Muscle of arm (tissue), 12 donors: Measurements from ENCODE around the gene MED13L. TPM values are rescaled to one million over a fixed set of nuclear protein-coding genes. Genes with fewer than 3 reads are reported as not detected.
"Not testable (repeated sequence)": the region's sequence is repeated elsewhere in the genome, so short reads cannot be mapped to it uniquely, and the experiment has no call there.

Experiments used
- DNase-seq: peaks from one replicate; pipeline ENCODE4 v3.0.0-alpha.2; 2013
- polyA plus RNA-seq, 12 donors: library from polyadenylated mRNA; unstranded; fragments of 120-200 nt; gene quantifications; one replicate each; pipeline ENCODE4 v1.2.1, GENCODE V29; 2013; ENCODE audit not compliant: insufficient read length in 12 of 12

Gene MED13L
- polyA plus RNA-seq, 12 donors: 44.9 to 66.0 (median 55.5) TPM; not detected in 1

DNA sequence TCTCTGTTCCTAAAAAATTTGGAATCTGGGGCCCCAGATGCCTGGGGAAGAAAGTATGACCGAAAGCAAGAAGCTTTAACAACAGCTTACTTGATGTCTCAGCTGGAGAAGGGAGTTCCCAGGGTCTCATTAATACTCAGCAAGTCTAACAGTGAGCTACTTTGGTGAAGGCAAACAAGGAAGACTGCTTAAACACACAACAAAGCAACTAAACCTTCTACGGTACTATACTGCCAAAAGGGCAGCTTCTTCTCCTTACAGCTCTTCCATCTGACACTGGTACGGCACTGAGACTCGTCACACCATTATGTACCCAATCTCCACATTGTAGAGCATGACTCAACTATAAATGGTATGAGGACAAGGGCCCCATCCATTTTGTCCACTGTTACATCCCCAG is 213.0 kb downstream of the MED13L start:
- no peak for DNase-seq

DNA sequence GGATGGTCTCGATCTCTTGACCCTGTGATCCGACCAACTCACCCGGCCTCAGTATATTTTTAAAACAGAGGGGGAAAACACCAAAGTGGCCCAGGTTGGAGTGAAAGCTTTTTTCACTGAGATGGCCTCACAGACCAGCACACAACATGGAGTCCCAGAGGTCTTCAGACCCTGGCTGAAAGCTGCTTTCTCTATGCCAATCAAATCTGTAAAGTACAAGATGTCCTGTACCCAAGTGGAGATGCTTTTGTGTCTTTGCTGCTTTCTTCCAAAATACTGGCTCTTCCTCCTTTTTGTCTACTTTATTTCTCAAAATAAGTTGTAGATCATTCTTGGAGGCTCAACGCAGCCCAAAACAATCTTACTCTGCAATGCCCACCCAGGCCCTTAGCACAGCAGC is 214.8 kb downstream of the MED13L start:
- no peak for DNase-seq

- DNase-seq: no peak
Measured at GRCh38 chr12:116060764-116061163, 216.7 kb downstream of the MED13L start.

DNA sequence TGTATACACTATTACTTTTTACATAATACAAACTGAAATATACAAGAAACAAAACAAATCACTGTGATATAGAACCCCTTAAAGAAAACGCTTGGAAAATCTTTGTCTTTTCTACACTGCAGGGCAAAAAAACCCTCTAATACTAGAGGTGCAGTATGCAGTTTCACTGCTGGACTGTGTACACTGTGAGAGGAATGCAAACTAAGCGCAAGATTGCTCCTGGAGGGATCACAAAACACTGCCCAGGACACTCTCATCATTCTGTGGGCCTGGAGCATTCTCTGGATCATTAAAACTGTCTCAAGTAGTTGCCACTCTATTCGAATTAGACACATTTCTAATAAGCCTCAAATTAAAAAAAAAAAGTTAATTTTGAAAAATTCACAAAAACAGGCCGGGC is 217.6 kb downstream of the MED13L start:
- no peak for DNase-seq

- no peak for DNase-seq
Measured at GRCh38 chr12:116058574-116058973, 218.9 kb downstream of the MED13L start.

- DNase-seq: no peak
Measured at GRCh38 chr12:116057356-116057755, 220.1 kb downstream of the MED13L start.

DNA sequence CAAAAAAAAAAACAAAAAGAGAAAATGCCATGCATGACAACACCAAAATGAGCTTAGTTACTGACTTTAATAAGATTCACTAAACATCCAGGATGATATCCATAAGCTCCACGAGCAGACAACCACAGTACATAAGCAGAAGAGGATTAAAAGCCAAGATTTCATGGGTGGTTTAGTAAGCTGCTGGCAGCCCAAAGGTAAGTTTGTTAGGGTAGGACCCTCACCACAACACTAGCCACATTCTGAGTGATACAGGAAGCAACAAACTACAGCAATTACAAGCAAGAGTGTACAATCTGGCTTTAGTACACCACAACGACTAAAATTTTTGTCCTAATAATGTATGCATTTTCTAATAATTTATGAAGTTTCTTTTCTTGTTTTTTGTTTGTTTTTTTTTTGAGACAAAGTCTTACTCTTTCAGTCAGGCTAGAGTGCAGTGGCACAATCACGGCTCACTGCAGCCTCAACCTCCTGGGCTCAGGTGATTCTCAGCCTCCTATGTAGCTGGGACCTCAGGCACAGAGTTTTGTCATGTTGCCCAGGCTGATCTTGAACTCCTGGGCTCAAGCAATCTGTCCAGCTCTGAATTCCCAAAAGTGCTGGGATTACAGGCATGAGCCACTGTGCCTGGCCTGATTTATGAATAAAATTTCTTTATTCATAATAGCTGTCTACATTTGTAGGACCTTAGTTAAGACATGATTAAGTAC is 221.4 kb downstream of the MED13L start:
- no peak for DNase-seq

GRCh38 chr12:116054280-116054679 is 223.2 kb downstream of the MED13L start:
- DNase-seq: no peak

DNA sequence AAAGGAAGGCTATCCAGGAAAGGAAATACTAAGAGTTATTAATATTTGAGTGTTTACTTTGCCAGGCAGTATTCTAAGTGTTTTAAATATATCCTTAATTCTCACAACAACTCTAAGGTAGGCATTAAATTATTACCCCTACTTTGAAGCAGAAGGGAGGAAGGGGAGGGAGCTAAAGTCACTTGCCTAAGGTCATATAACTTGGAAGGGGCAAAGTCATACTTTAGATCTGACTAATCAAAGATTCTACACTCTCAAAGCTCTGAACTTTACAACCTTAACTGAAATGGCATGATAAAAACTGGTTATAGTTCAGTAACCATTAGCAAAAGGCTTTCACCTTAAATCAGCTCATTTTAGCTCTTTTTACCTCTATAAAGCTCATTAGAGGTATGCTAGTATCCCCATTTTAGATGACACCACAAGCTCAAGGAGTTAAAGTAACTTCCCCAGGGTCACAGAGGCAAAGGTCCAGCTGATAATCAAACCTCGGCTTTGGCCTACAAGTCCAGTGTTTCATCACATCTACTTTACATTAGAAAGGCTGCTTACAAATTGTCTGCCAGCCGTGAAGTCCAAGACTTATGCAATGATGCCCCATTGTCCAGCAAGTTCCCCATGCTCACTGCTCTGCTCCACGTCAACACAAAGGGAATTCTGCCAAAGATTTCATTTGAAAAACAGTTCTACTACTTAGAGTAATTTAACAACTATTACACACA is 223.9 kb downstream of the MED13L start:
- peak; percentile 21 for DNase-seq

GRCh38 chr12:116050275-116050674 is 227.2 kb downstream of the MED13L start:
- no peak for DNase-seq

DNA sequence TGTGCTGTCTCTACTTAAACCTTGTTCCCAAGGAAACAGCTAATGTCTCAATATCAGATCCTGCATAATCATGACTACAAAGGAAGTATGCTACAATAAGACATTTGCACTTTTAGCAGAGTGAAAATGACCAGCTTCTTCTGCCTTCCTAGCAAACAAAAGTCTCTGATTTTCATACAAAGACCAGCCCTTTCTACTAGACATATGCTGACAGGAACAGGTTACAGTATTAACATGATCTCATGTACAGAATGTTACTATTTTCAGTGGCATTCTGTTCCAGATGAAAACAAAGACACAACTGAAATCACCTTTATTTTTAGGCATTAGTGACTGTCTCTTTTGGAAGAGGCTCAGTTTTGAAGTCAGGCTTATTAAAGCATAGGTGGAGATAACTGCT is 228.6 kb downstream of the MED13L start:
- no peak for DNase-seq

GRCh38 chr12:116046039-116046438 is 231.5 kb downstream of the MED13L start:
- no peak for DNase-seq

- DNase-seq: no peak
Measured at GRCh38 chr12:116045150-116045549, 232.3 kb downstream of the MED13L start.

DNA sequence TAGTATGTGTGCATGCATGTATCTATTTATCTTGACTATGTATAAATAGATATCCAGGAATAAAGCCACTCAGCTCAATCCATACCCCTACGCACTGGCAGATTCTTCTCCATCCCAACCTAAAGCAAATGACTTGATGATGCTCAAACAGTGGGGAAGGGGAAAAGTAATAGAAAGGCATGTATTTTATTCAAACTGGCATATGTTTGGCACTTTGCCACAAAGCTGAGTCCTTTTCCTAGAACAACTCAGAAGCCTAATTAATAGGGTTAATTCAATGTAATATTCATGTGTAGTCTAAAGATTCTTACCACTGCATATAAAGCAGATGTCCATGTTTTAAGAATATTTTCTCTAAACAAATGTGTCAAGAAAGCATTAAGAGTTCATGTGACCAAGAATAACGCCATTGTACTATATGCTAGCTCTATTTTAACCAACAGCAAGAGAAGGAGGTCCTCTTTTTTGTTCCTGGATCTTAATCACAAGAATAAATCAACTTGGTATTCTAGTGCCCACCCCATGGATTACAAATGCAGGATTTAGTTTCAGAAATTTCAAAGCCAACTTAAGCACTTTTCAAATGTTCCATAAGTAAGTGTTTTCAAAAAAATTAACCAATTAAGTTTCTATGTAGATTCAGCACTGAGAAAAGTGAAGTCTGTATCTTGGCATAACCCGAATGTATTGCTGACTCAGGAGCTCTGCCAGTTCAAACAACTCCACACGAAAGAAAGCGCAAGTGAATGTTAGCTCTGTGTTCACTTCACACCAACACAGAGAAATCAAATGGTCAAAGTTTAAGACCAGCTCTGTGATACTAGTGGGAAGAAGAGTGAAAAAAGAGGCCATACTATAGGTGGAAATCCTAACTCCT is 233.6 kb downstream of the MED13L start:
- no peak for DNase-seq

- DNase-seq: no peak
Measured at GRCh38 chr12:116040402-116040801, 237.1 kb downstream of the MED13L start.

DNA sequence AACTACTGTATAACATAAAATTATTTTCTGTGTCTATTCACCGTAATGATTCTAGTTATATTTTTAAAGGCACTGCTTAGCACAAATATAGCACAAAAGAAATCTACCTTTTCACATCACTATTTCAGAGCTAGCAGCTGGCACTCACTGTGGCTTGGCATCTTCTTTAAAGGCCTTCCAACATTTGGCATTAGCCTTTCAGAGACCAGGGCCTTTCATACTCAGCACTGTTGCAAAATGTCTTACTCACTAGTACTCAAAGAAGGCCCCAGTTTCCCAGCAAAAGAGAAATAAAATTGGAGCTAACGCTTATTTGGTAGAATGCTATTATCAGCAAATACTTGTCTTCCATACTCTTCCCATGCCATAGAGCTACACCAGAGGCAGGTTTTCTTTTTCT is 238.4 kb downstream of the MED13L start:
- DNase-seq: no peak

DNA sequence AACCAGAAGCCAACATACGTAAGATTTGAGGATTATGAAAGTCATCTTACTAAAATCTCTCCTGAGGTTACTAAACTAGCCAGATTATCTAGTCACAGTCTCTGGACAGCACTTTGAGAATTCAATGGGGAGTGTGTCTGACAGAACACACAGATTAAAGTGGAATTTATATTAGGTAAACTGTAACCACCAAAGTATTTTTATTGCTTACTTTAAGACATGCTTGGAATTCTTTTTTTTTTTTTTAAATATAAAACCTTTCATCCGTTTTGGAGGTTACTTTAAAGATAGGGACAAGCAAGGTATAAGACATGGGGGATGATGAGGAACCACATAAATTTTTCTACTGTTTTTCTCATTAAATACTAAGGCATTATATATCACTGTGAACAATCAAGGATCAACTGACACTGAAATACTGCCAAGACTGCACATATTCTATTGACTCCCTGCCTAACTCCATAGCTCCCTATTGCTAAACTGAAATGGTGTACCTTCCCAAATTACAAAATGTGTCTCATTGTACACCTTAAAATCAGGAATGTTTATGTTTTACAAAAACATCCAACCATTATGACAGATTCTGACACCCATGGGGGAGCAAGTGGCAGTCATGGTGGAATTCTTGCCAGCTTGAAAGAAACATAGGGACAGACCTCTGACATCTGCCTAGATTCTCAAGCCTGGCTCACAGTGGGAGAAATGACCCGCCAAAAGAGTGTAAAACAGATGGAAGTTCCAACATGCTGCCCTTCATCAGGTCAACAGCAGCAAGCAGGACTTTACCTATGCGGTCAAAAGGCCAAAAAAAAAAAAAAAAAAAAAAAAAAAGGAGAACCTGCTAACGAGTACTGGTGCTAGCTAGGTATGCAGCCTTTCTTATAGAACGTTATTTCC is 239.3 kb downstream of the MED13L start:
- no peak for DNase-seq

GRCh38 chr12:116033765-116034164 is 243.7 kb downstream of the MED13L start:
- DNase-seq: no peak

DNA sequence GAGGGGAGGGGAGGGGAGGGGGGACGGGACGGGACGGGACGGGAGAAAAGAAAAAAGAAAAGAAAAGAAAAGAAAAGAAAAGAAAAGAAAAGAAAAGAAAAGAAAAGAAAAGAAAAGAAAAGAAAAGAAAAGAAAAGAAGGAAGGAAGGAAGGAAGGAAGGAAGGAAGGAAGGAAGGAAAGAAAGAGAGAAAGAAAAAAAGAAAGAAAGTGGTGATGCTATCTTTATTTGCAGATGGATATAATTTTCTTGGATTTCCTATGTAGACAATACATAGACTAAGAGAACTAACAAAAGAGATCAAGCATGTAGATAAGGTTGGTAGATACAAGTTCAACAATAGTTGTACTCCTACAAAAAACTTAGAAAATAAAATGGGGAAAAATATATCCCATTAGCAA is 245.9 kb downstream of the MED13L start:
- not testable (repeated sequence) for DNase-seq

DNA sequence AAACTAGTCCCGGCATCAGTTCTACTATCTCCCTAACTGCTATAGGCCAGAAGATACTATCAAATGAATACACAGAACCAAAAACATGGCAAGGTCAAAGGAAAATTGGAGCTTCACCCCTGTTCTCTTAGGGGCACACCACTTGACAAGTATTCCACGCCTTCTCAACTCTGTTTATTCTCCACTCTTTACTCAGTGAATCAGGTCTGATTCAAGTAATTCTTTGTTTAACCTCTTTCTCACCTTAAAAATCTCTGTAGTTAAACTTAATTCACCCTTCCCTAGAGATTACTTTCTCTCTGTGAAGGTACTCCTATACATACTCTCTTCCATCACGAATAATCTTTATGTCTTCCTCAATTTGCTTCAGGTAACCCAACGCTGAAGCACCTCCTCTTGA is 248.9 kb downstream of the MED13L start:
- no peak for DNase-seq

DNA sequence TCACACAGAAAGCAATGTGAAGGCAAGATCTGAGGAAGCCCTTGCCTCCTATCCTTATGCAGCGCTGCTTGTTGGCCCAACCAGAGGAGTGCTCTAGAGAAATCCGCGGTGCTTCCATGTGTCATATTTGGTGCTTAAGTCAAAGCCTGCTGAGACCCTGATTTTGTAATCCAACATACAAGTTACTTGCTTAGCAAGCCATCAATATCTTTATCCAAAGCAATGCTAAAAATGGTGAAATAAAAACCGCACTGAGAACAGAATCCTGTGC is 250.0 kb downstream of the MED13L start:
- no peak for DNase-seq
